ENCODE data around the gene ABCA5.

DNA sequence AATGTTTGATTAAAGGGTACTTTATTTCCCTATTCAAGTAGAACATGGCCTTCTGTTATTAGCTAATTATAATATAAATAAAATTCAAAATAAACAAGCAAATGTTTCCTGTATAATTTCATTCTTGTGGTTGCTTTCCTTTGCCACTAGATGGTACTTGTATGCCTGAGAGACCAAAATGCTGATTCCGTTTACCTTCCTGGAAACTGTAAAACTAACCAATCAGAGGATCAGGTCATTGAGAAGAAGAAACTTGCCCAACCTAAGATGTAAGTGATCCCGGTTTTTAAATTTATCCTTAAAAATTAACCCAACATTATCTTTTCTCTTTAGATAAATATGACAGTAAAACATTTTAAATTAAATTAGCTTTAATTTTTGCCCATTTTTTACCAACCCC is 8.1 kb upstream of the ABCA5 start:
- no peak for TF ChIP-seq CTCF (IDR thresholded peaks at IDR 0.05; ENCODE audit: insufficient read depth, low read length)
- TF ChIP-seq POLR2AphosphoS5 (IDR thresholded peaks at IDR 0.05; ENCODE audit: low read depth), result no peak
- TF ChIP-seq GABPA (IDR thresholded peaks at IDR 0.05; ENCODE audit: low read depth), result no peak
- TF ChIP-seq, protein P1, sequence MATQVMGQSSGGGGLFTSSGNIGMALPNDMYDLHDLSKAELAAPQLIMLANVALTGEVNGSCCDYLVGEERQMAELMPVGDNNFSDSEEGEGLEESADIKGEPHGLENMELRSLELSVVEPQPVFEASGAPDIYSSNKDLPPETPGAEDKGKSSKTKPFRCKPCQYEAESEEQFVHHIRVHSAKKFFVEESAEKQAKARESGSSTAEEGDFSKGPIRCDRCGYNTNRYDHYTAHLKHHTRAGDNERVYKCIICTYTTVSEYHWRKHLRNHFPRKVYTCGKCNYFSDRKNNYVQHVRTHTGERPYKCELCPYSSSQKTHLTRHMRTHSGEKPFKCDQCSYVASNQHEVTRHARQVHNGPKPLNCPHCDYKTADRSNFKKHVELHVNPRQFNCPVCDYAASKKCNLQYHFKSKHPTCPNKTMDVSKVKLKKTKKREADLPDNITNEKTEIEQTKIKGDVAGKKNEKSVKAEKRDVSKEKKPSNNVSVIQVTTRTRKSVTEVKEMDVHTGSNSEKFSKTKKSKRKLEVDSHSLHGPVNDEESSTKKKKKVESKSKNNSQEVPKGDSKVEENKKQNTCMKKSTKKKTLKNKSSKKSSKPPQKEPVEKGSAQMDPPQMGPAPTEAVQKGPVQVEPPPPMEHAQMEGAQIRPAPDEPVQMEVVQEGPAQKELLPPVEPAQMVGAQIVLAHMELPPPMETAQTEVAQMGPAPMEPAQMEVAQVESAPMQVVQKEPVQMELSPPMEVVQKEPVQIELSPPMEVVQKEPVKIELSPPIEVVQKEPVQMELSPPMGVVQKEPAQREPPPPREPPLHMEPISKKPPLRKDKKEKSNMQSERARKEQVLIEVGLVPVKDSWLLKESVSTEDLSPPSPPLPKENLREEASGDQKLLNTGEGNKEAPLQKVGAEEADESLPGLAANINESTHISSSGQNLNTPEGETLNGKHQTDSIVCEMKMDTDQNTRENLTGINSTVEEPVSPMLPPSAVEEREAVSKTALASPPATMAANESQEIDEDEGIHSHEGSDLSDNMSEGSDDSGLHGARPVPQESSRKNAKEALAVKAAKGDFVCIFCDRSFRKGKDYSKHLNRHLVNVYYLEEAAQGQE (IDR thresholded peaks at IDR 0.05; ENCODE audit: insufficient replicate concordance, low read depth), result no peak

Measured in HL-60 (cell line).